Activated naive CD8-positive, alpha-beta T cell treated with anti-CD3 and anti-CD28 coated beads, Interleukin-2, amount 10 ng/mL, durations not matched to agents 7 days and 5 days (primary cell): Measurements from ENCODE around the gene PRKAB1. TPM values are rescaled to one million over a fixed set of nuclear protein-coding genes. Genes with fewer than 3 reads are reported as not detected.

Source experiments
- ATAC-seq: fragments of 150-1000 bp; cut with Tn5 transposase; one replicate; pipeline ENCODE4 v1.10.0; 2021; ENCODE audit warnings: low read depth, moderate library complexity
- POLR2A ChIA-PET: fragments of 350-600 bp; sonication (Branson Sonifier 250); formaldehyde crosslinking; loops from one replicate; lab custom pipeline; 2021; ENCODE audit warnings: antibody characterized with exemption; lab: Charles Lee
- DNase-seq: peaks from one replicate; pipeline ENCODE4 v3.0.0; 2021
- H3K27ac Mint-ChIP-seq: one replicate; pipeline ENCODE4 v1.8.0; 2022; ENCODE audit warnings: mild to moderate bottlenecking, mixed read lengths
- H3K27me3 Mint-ChIP-seq: one replicate; pipeline ENCODE4 v1.8.0; 2022; ENCODE audit warnings: mild to moderate bottlenecking, moderate library complexity, mixed read lengths
- H3K36me3 Mint-ChIP-seq: one replicate; pipeline ENCODE4 v1.8.0; 2021; ENCODE audit warnings: mild to moderate bottlenecking, mixed read lengths
- H3K4me1 Mint-ChIP-seq: one replicate; pipeline ENCODE4 v1.8.0; 2021; ENCODE audit warnings: mixed read lengths
- H3K4me3 Mint-ChIP-seq: one replicate; pipeline ENCODE4 v1.8.0; 2022; ENCODE audit warnings: mild to moderate bottlenecking, moderate library complexity, mixed read lengths
- H3K9me3 Mint-ChIP-seq: one replicate; pipeline ENCODE4 v1.8.0; 2021; ENCODE audit warnings: mixed read lengths
- microRNA-seq: library from miRNA; unstranded; fragments of <30 nt; microRNA quantifications from one replicate; pipeline ENCODE4 v1.2.0, GENCODE V29; 2022
- total RNA-seq, 2 experiments: library from RNA; stranded (reverse); gene quantifications; one replicate each; pipeline ENCODE4 v1.2.3, GENCODE V29; 2021

Gene PRKAB1
- total RNA-seq, 2 experiments from 2014 or later, result 43.7 to 44.1 TPM

DNA sequence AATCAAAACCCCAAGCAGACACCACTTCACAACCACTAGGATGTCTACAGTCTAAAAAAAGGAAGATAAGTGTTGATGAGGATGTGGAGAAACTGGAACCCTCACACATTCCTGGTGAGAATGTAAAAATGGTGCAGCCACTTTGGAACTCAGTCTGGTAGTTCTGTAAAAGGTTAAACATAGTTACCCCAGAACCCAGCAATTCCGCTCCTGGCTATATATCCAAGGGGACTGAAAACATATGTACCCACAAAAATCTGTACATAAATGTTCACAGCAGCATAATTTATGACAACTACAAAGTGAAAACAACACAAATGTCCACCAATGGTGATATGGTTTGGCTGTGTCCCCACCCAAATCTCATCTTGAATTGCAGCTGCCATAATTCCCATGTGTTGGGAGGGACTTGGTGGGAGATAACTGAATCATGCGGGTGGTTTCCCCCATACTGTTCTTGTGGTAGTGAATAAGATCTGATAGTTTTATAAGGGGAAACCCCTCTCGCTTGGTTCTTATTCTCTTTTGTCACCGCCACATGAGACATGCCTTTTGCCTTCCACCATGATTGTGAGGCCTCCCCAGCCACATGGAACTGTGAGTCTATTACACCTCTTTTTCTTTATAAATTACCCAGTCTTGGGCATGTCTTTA, 46.8 kb downstream of the PRKAB1 start:
- Mint-ChIP-seq H3K4me1 (no peaks in the 10 kb centered on the region), H3K27ac (no peak overlapping the region), H3K9me3 (no peaks in the 10 kb centered on the region), H3K27me3 (no peaks in the 10 kb centered on the region), H3K36me3 (peaks cover 61% of the 10 kb centered on the region), H3K4me3 (no peak overlapping the region)
- POLR2A ChIA-PET, result no interaction called here
- ATAC-seq (no peak), DNase-seq (no peak)

DNA sequence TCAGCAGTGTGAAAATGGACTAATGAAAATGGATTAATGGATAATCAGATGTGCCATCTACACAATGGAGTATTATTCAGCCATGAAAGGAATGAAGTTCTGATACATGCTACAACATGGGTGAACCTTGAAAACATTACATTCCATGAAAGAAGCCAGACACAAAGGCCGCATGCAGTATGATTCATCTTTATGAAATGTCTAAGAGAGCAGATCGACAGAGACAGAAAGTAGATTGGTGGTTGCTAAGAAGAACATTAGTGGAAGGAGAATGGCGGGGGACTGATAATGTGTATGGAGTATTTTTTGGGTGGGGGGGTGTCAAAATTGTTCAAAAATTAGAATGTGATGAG, 47.3 kb downstream of the PRKAB1 start:
- Mint-ChIP-seq H3K36me3 (peaks cover 57% of the 10 kb centered on the region), H3K27me3 (no peaks in the 10 kb centered on the region), H3K4me1 (no peaks in the 10 kb centered on the region), H3K4me3 (no peak overlapping the region), H3K9me3 (no peaks in the 10 kb centered on the region), H3K27ac (no peak overlapping the region)
- ATAC-seq (no peak), DNase-seq (no peak)
- POLR2A ChIA-PET, result no interaction called here

DNA sequence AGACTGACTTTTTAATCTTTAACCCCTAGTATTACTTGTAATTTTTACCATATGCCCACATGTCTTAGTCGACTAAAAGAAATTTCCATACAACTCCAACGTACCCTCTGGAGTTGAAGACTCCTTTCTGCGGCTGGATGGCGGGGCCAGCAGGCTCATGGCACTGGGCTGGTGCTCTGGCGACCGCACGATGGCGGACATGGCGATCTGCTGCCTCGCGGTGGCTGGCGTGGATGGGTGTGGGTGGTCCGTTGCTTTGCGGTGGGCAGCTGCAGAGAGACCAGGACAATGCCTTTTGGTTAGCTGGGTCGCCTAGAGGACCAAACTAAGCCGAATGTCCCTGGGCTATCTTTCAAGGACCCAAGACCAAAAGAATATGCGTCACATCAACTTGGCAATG, 50.2 kb downstream of the PRKAB1 start:
- no peak overlapping the region for H3K27ac Mint-ChIP-seq
- H3K9me3 Mint-ChIP-seq, result no peaks in the 10 kb centered on the region
- H3K4me3 Mint-ChIP-seq, result no peak overlapping the region
- ATAC-seq (no peak), DNase-seq (no peak)
- H3K4me1 Mint-ChIP-seq, result no peaks in the 10 kb centered on the region
- peaks cover 41% of the 10 kb centered on the region for H3K36me3 Mint-ChIP-seq
- no peaks in the 10 kb centered on the region for H3K27me3 Mint-ChIP-seq
- POLR2A ChIA-PET, result no interaction called here

DNA sequence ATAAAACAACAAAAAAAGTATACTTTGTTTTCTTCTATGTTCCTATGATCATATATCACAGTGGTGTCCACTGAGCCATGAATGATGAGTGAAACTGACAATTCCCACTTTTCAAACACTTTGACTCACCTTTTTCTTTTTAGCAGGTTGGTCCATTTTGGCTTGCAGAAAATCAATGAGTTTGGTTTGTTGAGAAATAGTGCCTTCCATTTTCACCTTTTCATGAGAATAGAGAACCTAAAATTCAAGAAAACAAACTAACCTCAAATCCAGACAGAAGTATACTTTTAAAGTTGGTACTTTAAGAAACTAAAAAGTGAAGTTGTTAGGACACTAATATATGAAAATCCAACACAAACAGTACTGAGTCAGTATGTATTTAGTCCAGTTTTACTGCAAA, 52.4 kb downstream of the PRKAB1 start:
- POLR2A ChIA-PET, result no interaction called here
- Mint-ChIP-seq H3K27ac (no peak overlapping the region), H3K4me3 (no peak overlapping the region), H3K4me1 (no peaks in the 10 kb centered on the region), H3K27me3 (no peaks in the 10 kb centered on the region), H3K9me3 (no peaks in the 10 kb centered on the region), H3K36me3 (peaks cover 34% of the 10 kb centered on the region)
- DNase-seq, result no peak
- ATAC-seq, result no peak

DNA sequence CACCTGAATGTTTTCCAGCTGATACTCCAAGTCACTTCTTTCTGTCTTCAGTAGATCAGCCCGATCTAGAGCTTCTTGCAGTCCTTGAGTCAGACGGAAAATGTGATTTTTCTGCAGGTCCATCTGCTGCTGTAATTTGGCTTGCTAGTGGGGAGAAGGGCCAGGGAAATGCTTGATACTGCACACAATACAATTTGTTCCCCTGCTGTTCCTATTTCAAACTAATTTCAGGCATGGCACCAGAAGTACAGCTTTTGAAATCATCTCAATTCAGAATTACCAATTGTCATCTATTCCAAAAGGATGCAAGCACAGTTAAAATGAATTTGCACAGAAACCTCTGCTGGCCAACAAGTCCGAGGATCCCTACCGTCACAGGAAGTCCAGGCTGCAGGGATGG, 53.4 kb downstream of the PRKAB1 start:
- no peaks in the 10 kb centered on the region for H3K27me3 Mint-ChIP-seq
- H3K4me3 Mint-ChIP-seq, result no peak overlapping the region
- H3K4me1 Mint-ChIP-seq, result no peaks in the 10 kb centered on the region
- ATAC-seq (no peak), DNase-seq (no peak)
- H3K36me3 Mint-ChIP-seq, result peaks cover 28% of the 10 kb centered on the region
- no peak overlapping the region for H3K27ac Mint-ChIP-seq
- POLR2A ChIA-PET, result no interaction called here
- no peaks in the 10 kb centered on the region for H3K9me3 Mint-ChIP-seq

DNA sequence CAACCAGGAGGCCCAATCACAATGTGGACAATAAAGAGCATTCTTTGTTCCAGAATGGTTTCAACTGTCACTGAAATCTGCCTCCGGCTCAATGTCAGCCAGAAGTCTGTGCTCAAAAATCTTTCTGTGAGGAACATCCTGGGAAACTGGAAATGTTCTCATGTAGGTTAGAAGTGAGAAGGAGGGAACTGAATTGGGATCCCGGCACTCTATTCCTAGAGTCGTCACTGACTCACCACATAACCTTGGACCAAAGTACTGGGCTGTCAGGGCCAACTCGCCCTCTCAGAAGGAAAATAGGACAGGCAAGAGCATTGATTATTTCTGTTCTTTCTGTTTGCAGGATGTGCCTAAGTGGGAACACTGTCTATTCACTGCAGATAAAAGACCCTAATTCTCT, 57.6 kb downstream of the PRKAB1 start:
- POLR2A ChIA-PET, result no interaction called here
- H3K36me3 Mint-ChIP-seq, result peaks cover 24% of the 10 kb centered on the region
- DNase-seq (no peak), ATAC-seq (no peak)
- H3K9me3 Mint-ChIP-seq, result no peaks in the 10 kb centered on the region
- no peaks in the 10 kb centered on the region for H3K27me3 Mint-ChIP-seq
- H3K4me1 Mint-ChIP-seq, result no peaks in the 10 kb centered on the region
- no peak overlapping the region for H3K4me3 Mint-ChIP-seq
- no peak overlapping the region for H3K27ac Mint-ChIP-seq

DNA sequence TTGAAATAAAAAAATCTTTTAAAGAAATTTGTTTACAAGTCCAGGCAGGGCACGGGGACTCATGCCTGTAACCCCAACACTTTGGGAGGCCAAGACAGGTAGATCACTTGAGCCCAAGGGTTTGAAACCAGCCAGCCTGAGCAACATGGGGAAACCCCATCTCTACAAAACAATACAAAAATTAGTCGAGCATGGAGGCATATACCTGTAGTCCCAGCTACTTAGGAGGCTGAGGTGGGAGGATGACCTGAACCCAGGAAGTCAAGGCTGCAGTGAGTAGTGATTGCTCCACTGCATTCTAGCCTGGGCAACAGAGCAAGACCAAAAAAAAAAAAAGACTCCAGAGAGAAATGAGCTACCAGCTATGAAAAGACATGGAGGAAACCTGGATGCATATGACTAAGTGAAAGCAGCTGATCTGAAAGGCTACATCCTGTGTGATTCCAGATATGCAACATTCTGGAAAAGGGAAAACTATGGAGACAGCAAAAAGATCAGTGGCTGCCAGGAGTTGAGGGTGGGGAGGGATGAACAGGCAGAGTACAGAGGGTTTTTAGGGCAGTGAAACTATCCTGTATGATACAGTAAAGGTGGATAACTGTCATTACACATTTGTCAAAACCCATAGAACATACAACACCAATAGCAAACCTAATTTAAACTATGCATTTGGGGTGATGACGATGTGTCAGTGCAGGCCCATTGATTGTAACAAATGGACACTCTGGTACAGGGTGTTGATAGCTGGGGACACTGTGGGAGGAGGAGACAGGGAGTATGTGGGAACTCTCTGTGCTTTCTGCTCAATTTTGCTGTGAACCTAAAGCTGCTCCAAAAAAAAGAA, 59.9 kb downstream of the PRKAB1 start:
- no peak overlapping the region for H3K27ac Mint-ChIP-seq
- POLR2A ChIA-PET, result no interaction called here
- ATAC-seq, result no peak

DNA sequence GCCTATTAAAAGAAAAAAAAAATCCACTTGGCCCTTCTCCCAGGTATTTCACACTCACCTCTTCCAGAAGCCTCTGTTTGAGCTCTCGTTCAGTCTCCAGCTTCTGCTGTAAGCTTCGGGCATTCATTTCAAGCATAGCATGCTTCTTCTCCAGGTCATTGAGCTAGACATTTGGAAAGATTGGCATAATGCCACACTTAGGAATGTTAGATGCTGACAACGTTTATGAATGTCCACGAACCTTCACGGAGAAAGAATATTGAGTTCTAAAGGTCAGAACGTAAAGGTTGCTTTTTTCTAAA, 60.5 kb downstream of the PRKAB1 start:
- H3K27ac Mint-ChIP-seq, result no peak overlapping the region
- no peaks in the 10 kb centered on the region for H3K27me3 Mint-ChIP-seq
- H3K4me3 Mint-ChIP-seq, result no peak overlapping the region
- DNase-seq (no peak), ATAC-seq (no peak)
- peaks cover 2% of the 10 kb centered on the region for H3K4me1 Mint-ChIP-seq
- peaks cover 36% of the 10 kb centered on the region for H3K36me3 Mint-ChIP-seq
- no peaks in the 10 kb centered on the region for H3K9me3 Mint-ChIP-seq
- POLR2A ChIA-PET, result no interaction called here

More for the DNA sequence above, 59.9 kb downstream of the PRKAB1 start:
- Mint-ChIP-seq H3K4me3 (no peak overlapping the region), H3K9me3 (no peaks in the 10 kb centered on the region), H3K36me3 (peaks cover 32% of the 10 kb centered on the region), H3K27me3 (no peaks in the 10 kb centered on the region), H3K4me1 (peaks cover 2% of the 10 kb centered on the region)
- DNase-seq, result no peak

DNA sequence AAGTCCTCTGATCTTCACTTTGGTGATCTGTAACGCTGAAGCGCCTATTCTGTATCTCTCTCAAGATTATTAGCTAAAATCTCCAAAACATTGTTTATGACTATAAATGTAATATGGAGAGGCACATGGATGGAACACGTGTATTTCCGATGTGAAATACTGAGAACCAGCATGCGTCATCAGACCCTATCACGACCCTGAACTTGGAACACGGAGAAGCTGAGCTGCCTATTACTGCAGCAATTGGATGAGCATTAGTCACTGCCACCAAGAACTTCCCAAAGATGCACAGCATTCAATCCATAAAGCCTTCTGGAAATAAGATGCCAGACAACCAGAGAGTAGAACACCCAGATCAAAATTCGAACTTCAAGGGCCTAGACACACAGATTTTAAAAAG, 61.9 kb downstream of the PRKAB1 start:
- POLR2A ChIA-PET, result no interaction called here
- no peak overlapping the region for H3K27ac Mint-ChIP-seq
- H3K27me3 Mint-ChIP-seq, result no peaks in the 10 kb centered on the region
- peaks cover 44% of the 10 kb centered on the region for H3K36me3 Mint-ChIP-seq
- ATAC-seq (no peak), DNase-seq (no peak)
- no peak overlapping the region for H3K4me3 Mint-ChIP-seq
- no peaks in the 10 kb centered on the region for H3K9me3 Mint-ChIP-seq
- H3K4me1 Mint-ChIP-seq, result peaks cover 2% of the 10 kb centered on the region

DNA sequence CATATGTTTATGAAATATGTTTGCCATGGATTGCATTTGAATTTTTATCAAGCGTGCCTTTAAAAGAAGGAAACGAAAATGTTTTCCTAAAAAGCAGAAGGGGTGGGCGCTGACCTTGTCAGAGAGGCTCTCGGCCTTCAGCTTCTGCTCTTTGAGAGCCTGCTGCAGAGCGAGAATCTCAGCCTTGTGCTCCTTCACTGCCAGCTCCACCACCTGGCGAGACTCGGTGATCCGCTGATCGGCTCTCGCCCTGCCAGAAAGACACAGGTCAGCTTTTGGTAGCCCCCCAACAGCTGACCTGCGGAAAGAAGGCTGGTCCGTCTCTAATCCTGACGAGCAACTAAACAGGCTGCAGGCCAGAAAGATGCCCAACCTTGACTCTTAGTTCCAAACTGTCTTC, 62.4 kb downstream of the PRKAB1 start:
- H3K27ac Mint-ChIP-seq, result no peak overlapping the region
- ATAC-seq, result no peak
- H3K4me1 Mint-ChIP-seq, result peaks cover 2% of the 10 kb centered on the region
- H3K4me3 Mint-ChIP-seq, result no peak overlapping the region
- DNase-seq, result no peak
- POLR2A ChIA-PET, result interaction anchor here (0.6 kb wide), 1 partner anchor 291 kb away, joined by 5 read pairs; no protein-coding TSS in a partner anchor
- H3K9me3 Mint-ChIP-seq, result no peaks in the 10 kb centered on the region
- H3K27me3 Mint-ChIP-seq, result no peaks in the 10 kb centered on the region
- peaks cover 44% of the 10 kb centered on the region for H3K36me3 Mint-ChIP-seq

Small RNAs within 50 kb of the gene (microRNA-seq; reads per million reads assigned to microRNA genes)
- not detected for gene MIR1178

Other genes starting within 250 kb of the PRKAB1 start
- not detected for gene TMEM233, start 74.4 kb upstream of the PRKAB1 start, total RNA-seq
- 10 to 100 TPM; 87.0 to 97.8 TPM for gene CIT, start 209.2 kb downstream of the PRKAB1 start, total RNA-seq